HUES64 (cell line): ENCODE measurements around the gene UHRF2. TPM values are rescaled to one million over a fixed set of nuclear protein-coding genes. Genes with fewer than 3 reads are reported as not detected.
"Not testable (repeated sequence)": the region's sequence is repeated elsewhere in the genome, so short reads cannot be mapped to it uniquely, and the experiment has no call there.

Source experiments
- H3K27ac ChIP-seq: 2 replicates; pipeline ENCODE4 v1.7.0; 2013; ENCODE audit warnings: low read depth, low read length, inconsistent platforms
- H3K27me3 ChIP-seq: 2 replicates; pipeline ENCODE4 v1.6.1; 2013; ENCODE audit warnings: mild to moderate bottlenecking, low read length; ENCODE audit not compliant: insufficient read depth
- H3K36me3 ChIP-seq: 2 replicates; pipeline ENCODE4 v1.6.1; 2013; ENCODE audit warnings: mild to moderate bottlenecking, low read length; ENCODE audit not compliant: insufficient read depth
- H3K4me1 ChIP-seq: 2 replicates; pipeline ENCODE4 v1.6.1; 2013; ENCODE audit warnings: mild to moderate bottlenecking, low read length, moderate library complexity; ENCODE audit not compliant: insufficient read depth
- H3K4me3 ChIP-seq: 2 replicates; pipeline ENCODE4 v1.5.1; 2013; ENCODE audit warnings: mild to moderate bottlenecking, low read length, moderate library complexity
- H3K9ac ChIP-seq: 2 replicates; pipeline ENCODE4 v1.6.1; 2013; ENCODE audit warnings: mild to moderate bottlenecking, low read depth, low read length
- H3K9me3 ChIP-seq: 2 replicates; pipeline ENCODE4 v1.6.1; 2013; ENCODE audit warnings: low read depth, low read length; ENCODE audit not compliant: insufficient read depth
- WGBS: fragments of 150-250, 120-280 bp; methylation state at CpG from one replicate; pipeline ENCODE4 v1.1.7; 2013; ENCODE audit warnings: missing lambda C conversion rate; 5-methylcytosine and 5-hydroxymethylcytosine counted together
- polyA plus RNA-seq, 2 experiments: library from polyadenylated mRNA; stranded (reverse); fragments of 50-300 nt; gene quantifications; one replicate each; pipeline ENCODE4 v1.2.3, GENCODE V29; 2013

The UHRF2 gene
- polyA plus RNA-seq (2013, experiment 1 of 2) = 25.3 TPM
- polyA plus RNA-seq (2013, experiment 2 of 2) = 28.8 TPM

- Histone ChIP-seq H3K4me3 (peak within 1 kb of the TSS; percentile 89), H3K27me3 (peaks cover 25% of the 10 kb centered on the region), H3K36me3 (no peaks in the 10 kb centered on the region), H3K9me3 (no peaks in the 10 kb centered on the region), H3K9ac (peak within 1 kb of the TSS; percentile 97), H3K4me1 (peaks cover 12% of the 10 kb centered on the region), H3K27ac (peak within 1 kb of the TSS; percentile 70)
- 10% methylated on average over 88 of the region's 88 CpGs for WGBS
These were observed at the start of gene UHRF2 for GRCh38 chr9:6412487-6413364. Gene UHRF2 (plus strand): TSS chr9:6413199. CDS start chr9:6413491, 292 bp downstream.

- no peak overlapping the region for H3K4me3 ChIP-seq
- peaks cover 18% of the 10 kb centered on the region for H3K9me3 ChIP-seq
- no peaks in the 10 kb centered on the region for H3K27me3 ChIP-seq
- H3K4me1 ChIP-seq = no peaks in the 10 kb centered on the region
- no peak overlapping the region for H3K9ac ChIP-seq
- 89% methylated on average over 4 of the region's 4 CpGs for WGBS
- no peaks in the 10 kb centered on the region for H3K36me3 ChIP-seq
- H3K27ac ChIP-seq = no peak overlapping the region
These were observed 45.7 kb upstream of the UHRF2 start for GRCh38 chr9:6367128-6367890.

GRCh38 chr9:6368831-6369230, 44.2 kb upstream of the UHRF2 start:
- Histone ChIP-seq H3K4me1 (no peaks in the 10 kb centered on the region), H3K27me3 (no peaks in the 10 kb centered on the region), H3K9ac (no peak overlapping the region), H3K27ac (no peak overlapping the region), H3K9me3 (peaks cover 27% of the 10 kb centered on the region), H3K36me3 (no peaks in the 10 kb centered on the region), H3K4me3 (no peak overlapping the region)
- WGBS = 98% methylated on average over 2 of the region's 2 CpGs

- H3K27me3 ChIP-seq, H3K4me1 ChIP-seq, H3K27ac ChIP-seq, H3K4me3 ChIP-seq, H3K9ac ChIP-seq, H3K9me3 ChIP-seq, H3K36me3 ChIP-seq: not testable (repeated sequence)
- 86% methylated on average over 3 of the region's 4 CpGs for WGBS
These were observed 31.5 kb upstream of the UHRF2 start for GRCh38 chr9:6381477-6382012.

- H3K9ac ChIP-seq = no peak overlapping the region
- no peaks in the 10 kb centered on the region for H3K36me3 ChIP-seq
- WGBS = 60% methylated on average over 1 of the region's 1 CpG
- no peak overlapping the region for H3K27ac ChIP-seq
- H3K4me1 ChIP-seq = no peaks in the 10 kb centered on the region
- H3K4me3 ChIP-seq = no peak overlapping the region
- H3K9me3 ChIP-seq = no peaks in the 10 kb centered on the region
- no peaks in the 10 kb centered on the region for H3K27me3 ChIP-seq
These were observed 30.3 kb upstream of the UHRF2 start for GRCh38 chr9:6382681-6383080.

- Histone ChIP-seq H3K4me1 (no peaks in the 10 kb centered on the region), H3K9ac (no peak overlapping the region), H3K27ac (no peak overlapping the region)
These were observed 29.3 kb upstream of the UHRF2 start for GRCh38 chr9:6383551-6384225.

GRCh38 chr9:6384732-6385131, 28.3 kb upstream of the UHRF2 start:
- H3K4me1 ChIP-seq = no peaks in the 10 kb centered on the region
- 75% methylated on average over 2 of the region's 2 CpGs for WGBS
- no peaks in the 10 kb centered on the region for H3K36me3 ChIP-seq
- no peak overlapping the region for H3K4me3 ChIP-seq
- no peak overlapping the region for H3K9ac ChIP-seq
- H3K27ac ChIP-seq = no peak overlapping the region
- H3K27me3 ChIP-seq = no peaks in the 10 kb centered on the region
- H3K9me3 ChIP-seq = no peaks in the 10 kb centered on the region

More at GRCh38 chr9:6383551-6384225, 29.3 kb upstream of the UHRF2 start:
- H3K36me3 ChIP-seq = no peaks in the 10 kb centered on the region
- no peaks in the 10 kb centered on the region for H3K27me3 ChIP-seq
- H3K4me3 ChIP-seq = no peak overlapping the region
- WGBS = 91% methylated on average over 7 of the region's 7 CpGs
- no peaks in the 10 kb centered on the region for H3K9me3 ChIP-seq

GRCh38 chr9:6399071-6399470, 13.9 kb upstream of the UHRF2 start:
- H3K27ac ChIP-seq = no peak overlapping the region
- 92% methylated on average over 2 of the region's 2 CpGs for WGBS
- no peaks in the 10 kb centered on the region; the same call in 1 of the 2 replicates for H3K27me3 ChIP-seq
- H3K9me3 ChIP-seq = no peaks in the 10 kb centered on the region
- no peaks in the 10 kb centered on the region for H3K36me3 ChIP-seq
- H3K4me1 ChIP-seq = no peaks in the 10 kb centered on the region
- no peak overlapping the region for H3K9ac ChIP-seq
- no peak overlapping the region for H3K4me3 ChIP-seq

GRCh38 chr9:6405371-6405770, 7.6 kb upstream of the UHRF2 start:
- H3K9me3 ChIP-seq = no peaks in the 10 kb centered on the region
- H3K27me3 ChIP-seq = peaks cover 13% of the 10 kb centered on the region; the same call in 1 of the 2 replicates
- no peaks in the 10 kb centered on the region for H3K4me1 ChIP-seq
- H3K36me3 ChIP-seq = no peaks in the 10 kb centered on the region
- no peak overlapping the region for H3K27ac ChIP-seq
- no peak overlapping the region for H3K9ac ChIP-seq
- H3K4me3 ChIP-seq = no peak overlapping the region

GRCh38 chr9:6407778-6408177, 5.2 kb upstream of the UHRF2 start:
- Histone ChIP-seq H3K27me3 (peaks cover 13% of the 10 kb centered on the region; the same call in 1 of the 2 replicates), H3K4me1 (no peaks in the 10 kb centered on the region), H3K36me3 (no peaks in the 10 kb centered on the region), H3K4me3 (no peak overlapping the region), H3K9ac (no peak overlapping the region), H3K27ac (no peak overlapping the region), H3K9me3 (no peaks in the 10 kb centered on the region)
- 83% methylated on average over 2 of the region's 2 CpGs for WGBS
